GM21367 (cell line): ENCODE measurements around the gene RPS21.

Source experiments
- ATAC-seq: cut with Tn5 transposase; IDR thresholded peaks from one replicate; pipeline ENCODE4 v1.9.1; 2021; ENCODE audit not compliant: unreplicated experiment

The RPS21 gene

DNA sequence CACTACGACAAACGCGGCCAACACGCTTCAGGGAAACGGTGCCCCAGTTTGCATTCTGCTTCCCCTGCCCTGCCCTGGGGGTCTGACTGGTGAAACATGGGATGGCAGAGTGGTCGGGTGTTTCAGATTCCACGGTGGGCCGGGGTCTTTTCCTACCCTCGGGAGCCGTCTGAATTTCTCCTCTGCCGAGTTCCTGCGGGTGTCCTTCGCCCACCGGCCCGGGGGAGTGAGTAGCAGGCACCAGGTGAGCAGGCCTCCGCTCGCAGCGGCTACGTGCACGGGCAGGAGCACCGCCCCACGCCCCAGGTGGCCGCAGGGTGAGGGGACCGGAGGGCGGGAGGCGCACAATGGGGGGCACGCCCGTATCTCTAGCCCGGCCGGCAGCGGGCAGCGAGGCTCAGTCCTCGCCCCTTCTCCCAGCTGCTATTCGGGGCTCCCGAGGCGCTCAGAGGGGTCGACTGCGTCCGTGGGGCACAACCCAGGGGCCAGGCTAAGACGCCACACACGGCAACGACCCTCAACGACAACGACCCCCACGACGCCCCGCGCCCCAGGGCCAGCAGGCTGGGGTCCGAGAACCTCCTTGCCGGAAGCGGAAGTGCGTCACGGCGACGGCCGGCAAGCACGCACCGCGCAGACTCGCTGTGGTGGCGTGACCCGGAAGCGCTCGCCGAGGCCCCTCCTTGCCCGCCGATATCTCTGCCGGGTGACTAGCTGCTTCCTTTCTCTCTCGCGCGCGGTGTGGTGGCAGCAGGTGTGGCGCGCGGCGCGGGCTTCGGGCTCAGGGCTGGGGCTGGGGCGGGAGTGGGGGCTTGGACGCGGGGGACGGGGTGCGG is at the start of gene RPS21:
TSS of gene RPS21 (plus strand) at position 721 of the 836 bp plus-strand sequence. CDS start 236 bp downstream, outside the sequence.
- peak; percentile 79 for ATAC-seq

DNA sequence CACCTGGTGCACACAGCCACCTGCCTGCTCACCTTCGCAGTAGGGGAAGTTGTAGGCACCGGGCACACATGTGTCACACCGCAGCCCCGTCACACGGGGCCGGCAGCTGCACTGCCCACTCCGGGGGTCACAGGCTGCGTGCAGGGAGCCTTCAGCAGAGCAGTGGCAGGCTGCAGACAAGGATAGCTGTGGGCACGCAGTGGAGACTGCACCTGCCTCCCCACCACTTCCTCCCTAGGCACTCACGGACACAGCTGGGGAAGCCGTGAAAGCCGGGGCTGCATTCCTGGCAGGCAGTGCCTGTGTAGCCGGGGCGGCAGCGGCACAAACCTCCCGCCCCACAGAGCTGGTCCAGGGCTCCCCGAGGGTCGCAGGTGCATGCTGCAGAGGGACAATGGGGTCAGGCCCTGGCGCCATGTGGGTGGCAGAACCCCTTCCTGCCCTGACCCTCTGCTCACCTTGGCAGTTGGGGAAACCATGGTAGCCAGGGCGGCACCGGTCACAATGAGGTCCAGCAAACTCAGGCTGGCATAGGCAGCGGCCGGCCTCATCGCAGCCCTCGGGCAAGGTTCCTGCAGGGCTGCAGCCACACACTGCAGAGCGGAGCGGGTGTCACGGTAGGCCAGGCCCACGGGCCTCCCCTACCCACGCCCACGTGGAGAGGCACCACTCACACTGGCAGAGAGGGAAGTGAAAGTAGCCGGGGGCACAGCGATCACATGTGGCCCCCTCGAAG is 49.2 kb upstream of the RPS21 start:
- no peak for ATAC-seq

DNA sequence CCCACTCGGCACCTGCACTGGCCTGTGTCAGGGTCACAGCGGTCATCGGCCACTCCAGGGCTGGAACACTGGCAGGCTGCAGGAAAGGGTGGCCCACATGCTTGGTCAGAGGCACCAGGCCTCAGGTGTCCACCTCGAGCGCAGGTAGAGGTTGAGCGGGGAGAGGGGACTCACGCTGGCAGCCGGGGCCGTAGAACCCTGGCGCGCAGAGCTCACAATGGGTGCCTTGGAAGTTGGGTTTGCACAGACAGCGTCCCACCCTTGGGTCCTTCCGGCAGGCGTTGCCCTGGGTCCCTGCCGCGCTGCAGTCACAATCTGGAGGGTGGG is 48.6 kb upstream of the RPS21 start:
- no peak for ATAC-seq

DNA sequence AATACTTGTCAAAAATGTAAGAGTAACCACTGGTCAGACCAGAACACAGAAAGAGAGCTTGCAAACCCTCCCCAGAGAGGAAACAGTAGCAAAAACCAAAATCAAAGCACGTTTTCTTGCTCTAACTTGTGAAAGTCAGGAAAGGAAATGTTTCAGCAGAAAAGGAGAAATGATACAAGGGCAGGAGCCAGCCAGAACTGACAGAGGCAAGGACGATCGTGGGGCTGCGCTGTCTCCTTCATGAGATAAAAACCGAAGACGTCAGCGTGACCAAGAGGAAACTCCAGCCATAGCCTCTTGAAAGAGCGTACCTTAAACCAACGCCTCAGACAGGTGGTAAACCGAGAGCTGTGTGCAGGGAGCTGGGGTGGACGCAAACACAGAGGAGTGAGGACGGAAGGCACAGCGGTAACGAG is 47.2 kb upstream of the RPS21 start:
- ATAC-seq = peak; percentile 72

DNA sequence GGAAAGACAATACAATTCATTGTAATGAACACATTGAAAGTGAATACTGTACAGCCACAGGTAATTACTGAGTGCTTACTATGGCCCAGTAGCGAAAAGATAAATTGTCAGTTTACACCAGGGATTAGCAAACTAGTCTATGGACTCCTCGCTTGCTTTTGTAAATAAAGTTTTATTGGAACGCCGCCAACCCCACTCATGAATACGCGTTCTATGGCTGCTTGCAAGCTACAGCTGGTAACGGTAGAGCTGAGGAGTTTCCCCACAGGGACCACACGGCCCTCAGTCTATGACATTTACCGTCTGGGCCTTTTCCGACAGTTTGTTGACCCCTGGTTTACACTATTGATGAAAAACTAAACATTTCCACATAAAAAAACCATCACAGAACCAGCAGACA is 44.0 kb upstream of the RPS21 start:
- no peak for ATAC-seq

DNA sequence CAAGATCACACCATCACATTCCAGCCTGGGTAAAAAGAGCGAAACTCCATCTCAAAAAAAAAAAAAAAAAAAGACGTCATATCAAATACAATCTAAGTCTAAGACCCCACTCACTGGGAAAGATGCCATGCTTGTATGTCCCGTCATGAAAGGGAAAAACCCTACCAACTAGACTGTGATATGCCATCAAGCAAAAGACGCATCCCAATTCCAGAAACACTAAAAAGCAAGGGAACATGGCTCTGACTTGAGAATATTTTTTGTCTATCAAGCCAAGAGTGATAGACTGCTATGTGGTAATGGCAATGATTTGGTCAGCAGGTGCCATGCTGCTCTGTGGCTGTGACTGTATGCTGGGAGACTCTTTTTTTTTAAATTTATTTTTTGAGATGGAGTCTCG is 42.8 kb upstream of the RPS21 start:
- ATAC-seq = no peak

DNA sequence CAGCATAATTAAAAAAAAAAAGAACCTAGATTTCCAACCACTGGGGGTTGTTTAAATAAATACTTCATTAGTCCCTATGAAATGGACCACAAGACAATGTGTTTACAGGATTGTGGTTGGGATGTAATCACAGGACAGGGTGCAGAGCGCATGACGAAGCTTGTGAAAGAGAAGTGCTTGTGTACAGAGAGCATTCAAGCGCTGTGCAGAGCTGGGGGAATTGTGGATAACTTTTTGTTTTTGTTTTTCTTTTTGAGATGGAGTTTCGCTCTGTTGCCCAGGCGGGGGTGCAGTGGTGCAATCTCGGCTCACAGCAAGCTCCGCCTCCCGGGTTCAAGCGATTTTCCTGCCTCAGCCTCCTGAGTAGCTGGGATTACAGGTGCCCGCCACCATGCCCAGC is 42.1 kb upstream of the RPS21 start:
- ATAC-seq = no peak

DNA sequence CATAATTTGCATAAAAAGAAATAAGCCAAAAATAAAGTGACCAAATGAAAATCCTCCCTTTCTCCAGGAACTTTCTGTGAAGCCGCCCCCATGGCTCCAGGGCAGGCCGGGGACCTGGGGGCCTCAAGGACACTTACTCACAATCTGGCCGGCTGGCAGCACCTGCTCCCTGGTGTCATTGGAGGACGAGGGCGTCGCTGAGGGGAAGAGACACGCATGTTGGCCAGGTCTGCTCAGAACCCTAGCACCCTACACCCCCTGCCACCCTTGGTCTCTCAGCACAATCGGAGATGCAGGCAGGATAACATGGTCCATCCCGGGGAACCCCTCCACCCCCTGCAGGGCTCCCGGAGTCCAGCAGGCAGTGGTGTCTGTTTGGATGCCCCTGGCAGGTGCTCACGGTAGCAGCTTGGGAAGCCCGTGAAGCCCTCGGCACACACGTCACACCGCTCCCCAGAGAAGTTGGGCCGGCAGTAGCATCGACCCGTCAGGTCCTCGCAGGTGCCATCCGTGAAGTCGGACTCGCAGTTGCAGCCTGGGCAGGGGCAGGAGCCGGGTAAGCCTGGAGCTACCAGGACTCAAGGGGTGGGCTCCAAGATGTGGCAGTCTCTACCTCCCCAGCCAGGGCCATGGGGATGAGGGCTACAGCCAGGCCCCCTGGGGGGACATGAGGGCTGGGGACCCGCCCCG is 41.1 kb upstream of the RPS21 start:
- no peak for ATAC-seq

DNA sequence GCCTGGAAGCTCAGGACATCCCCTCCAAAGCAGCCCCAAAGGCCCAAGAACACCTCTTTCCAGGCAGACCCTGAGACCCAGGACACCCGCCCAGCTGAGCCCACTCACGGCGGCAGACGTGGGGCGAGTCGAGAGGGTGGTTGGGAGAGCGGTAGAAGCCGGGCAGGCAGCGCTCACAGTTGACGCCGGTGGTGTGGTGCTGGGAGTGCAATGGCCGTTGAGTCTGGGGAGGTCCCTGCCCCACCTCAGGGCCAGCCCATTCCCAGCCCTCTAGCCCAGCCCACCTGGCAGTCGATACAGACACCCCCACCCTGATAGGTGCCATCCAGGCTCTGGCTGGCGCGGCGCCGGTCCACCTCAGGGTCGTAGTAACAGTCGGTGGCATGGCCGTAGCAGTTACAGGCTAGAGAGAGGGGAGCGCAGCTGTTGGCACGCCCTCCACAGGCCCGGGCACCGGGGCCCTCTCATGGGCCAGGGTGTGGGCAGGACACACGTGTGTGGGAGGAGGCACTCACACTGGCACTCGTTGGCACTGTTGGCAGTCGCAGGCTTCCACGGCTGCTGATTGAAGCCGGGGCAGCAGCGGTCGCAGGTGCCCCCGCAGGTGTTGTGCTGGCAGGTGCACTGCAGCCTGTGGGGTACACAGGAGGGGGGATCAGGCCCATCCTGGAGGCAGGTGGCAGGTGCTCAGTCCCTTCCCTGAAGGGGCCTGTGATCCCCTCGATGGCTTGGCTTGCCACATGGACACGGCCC is 40.3 kb upstream of the RPS21 start:
- ATAC-seq = no peak

DNA sequence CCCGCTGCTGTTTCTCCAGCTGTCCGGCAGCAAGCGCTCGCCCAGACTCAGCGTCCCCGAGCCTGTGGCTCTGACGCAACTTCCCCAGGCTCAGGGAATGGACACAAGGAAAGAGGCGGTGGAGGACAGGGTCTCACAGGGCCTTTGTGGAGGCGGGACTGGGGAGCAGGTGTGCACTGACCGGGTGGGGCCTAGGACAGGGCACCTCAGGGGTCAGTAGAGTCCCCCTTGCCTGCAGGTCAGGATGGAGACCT is 39.8 kb upstream of the RPS21 start:
- ATAC-seq = no peak

DNA sequence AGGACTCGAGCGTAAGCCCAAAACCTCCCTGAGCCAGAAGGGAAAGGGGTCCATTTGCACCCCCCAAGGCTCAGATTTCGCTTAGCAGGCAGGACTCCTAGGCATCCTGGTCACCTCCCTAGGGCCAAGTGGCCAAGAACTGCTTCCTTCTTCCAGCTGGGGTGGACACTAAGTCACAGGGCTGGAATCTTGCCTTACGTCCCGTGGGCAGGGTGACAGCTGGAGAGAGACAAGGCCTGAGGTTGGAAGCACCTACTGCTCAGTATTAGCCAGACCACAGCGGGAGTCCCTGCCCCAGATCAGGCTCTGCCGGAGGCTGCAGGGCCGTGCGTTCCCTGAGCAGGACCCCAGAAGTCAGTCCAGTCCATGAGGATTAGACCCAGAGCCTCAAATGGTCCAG is 39.5 kb upstream of the RPS21 start:
- no peak for ATAC-seq

DNA sequence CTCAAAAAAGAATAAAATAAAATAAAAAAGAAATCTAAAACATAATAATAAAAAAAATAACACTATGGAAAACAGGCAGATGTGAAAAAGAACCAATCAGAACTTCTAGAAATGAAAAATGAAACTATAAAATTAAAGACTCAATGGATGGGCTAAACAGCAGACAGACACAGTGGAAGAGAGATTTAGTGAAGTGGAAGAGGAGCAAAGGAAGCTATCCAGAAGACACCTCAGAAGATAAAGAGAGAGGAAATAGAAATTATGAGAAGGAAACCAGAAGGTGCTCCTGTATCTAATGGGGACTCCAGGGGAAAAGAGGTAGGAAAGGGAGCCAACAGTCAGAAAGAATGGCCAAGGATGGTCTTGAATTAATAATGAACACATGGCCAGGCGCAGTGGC is 38.3 kb upstream of the RPS21 start:
- ATAC-seq = no peak

DNA sequence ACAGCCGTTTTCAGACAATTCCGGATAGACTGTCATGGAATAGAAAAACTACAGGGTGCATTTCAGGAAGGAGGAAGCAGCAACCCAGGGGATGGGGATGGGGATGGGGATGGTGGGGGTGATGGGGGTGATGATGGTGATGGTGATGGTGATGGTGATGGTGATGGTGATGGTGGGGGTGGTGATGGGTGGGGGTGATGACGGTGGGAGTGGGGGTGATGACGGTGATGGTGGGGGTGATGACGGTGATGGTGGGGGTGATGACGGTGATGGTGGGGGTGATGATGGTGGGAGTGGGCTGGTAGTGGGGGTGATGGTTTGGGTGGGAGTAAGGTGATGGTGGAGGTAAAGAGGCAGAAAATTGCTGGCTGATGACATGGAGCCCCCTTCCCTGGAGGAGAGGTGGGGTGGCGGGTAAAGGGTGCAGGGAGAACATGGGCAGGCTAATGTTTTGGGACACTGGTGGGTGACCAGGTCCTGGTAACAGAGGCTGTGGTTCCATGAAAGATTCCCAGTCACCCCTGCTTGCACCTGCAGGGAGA is 37.3 kb upstream of the RPS21 start:
- ATAC-seq = no peak

DNA sequence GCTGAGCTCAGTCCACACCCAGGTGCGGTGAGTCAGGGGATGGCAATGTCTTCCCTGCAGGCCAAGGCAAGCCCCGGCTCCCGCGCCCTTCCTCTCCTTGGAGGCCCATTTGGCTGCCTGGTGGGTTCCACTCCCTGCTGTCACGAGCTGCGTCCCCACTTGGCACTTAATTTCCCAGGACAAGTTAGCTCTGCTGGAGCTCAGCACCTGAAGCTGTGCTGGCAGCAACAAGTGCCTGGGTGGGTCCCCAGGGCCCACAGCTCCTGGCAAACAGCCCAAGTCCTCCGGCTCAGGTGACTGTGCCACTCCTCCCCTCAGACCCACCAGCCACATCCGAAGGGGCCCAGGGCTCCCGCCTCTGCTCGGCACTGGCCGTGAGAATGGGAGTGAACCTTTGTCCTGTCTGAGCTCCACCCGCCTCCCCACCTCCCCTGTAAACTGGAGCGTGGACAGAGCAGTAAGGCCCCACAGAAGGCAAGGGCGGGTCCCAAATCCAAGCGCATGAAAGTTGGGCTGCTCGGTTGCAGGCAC is 36.7 kb upstream of the RPS21 start:
- no peak for ATAC-seq

DNA sequence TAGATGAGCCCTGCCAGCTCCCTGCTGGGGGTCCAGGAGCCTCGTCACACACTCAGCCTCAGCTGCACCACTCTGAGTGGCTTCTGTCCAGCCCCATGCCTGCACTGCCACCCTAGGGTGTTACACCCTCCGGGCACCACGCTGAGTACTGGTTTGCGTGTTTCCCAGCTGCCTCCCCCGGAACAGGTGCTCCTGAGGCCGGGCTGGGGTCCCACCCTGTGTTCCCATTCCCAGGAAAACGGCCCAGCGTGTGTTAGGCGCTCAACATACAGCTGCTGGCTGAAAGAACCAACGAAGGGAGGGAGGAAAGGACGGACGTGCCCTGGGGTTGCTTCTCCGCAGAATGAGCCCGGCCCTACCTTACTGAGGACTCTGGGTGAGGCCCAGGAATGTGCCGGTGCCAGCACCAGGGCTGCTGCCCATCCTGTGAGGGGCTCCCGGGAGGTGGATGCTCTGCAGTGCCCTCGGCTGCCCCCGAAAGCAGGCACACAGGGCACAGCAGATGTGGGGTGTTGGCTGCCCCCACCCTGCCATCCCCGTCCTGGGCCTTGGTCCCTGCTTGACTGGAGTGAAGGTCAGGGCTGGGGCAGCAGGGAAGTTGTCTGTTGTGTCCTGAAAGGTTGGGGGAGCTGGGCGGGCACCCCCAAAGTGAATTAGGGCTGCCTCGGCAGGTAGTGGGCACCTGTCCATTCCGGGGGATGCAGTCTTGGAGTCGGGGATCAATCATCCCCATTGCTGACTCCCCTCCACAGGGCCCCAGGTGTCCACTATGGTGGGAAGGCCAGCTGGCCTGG is 36.1 kb upstream of the RPS21 start:
- ATAC-seq = no peak

DNA sequence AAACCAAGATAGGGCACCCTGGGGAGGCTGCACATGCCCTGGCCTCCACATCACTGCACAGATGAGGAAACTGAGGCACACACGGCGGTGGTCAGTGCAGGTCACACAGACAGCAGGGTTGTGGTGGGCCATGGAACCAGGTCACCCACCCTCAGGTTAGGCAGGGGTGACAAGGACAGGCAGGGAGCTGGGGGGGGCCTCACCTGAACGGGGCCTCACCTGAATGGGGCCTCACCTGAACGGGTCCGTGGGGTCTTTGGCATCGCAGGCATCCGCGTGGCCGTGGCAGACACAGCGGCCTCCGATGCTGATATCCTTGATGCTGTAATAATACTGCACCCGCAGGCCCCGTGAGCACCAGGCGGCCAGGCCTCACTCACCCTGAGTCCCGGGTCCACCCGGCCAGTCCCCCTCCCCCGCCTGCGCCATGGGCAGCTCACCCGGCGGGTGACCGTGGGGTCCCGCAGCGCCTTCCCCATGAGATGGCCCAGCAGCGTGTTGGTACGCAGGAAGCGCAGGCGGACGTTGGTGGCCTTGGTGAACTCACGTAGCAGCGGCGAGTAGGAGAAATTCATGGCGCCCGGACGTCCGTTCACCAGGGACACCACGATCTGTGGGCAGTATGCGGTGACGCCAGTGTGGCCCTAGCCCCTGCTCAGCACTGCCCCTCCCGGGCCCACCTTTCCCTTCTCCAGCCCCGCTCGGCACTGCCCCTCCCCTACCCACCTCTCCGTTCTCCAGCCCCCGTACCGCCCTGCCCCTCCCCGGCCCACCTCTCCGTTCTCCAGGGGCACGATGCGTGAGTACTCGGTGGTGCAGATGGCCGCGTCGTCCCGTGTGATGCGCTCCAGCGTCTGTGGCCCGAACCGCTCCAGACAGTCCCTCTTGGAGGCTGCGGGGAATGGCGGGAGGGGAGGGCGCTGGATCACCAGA is 35.2 kb upstream of the RPS21 start:
- ATAC-seq = no peak

DNA sequence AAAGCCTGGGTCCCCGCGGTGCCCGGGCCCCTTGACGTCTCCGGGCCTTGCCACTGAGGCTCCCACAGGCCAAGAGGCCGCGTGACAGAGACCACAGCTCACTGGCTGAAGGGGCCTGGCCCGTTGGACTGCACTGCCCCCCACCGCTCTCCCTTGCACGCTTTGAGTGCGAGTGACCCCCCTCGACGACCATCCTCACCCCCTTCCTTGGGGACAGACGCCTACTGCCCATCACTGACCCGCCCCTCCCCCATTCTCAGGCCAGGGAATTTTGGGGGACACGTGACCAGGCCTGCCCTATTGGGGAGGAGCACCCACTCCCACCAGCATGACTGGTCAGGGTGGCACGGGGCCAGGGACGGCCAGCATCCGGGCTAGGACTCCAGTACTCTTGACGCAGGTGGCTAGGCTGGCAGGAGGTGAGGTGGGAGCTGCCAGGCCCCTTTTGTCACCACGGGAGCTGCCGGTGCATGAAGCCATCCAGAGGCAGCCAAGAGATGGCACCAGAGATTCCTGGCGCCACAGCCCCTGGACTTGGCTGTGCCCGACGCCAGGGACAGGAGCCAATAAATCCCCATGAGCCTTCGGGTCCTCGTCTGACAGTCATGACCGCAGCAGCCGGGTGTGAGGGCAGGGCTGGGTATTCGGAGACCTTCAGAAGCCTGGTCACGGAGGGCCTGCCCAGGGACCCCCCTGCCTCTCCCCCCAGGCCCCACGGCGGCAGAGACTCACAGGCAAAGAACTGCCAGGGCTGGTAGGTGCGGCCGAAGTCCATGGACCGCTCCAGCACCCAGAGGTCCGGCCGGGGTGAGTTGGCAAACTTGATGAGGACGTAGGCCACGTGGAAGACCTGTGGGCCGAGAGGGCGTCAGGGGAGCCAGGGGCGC is 34.3 kb upstream of the RPS21 start:
- ATAC-seq = no peak
